Body of pancreas (tissue), 4 donors: ENCODE measurements around the gene CCDC83.

Experiments used
- CTCF ChIP-seq, 7 experiments: fragments of 450-650 bp in 4 of 7; fragments of 200-600 bp in 3 of 7; sonication (generic) in 3 of 7; IDR thresholded peaks; one replicate each; pipeline ENCODE4 v1.5.1; 2016 to 2019; ENCODE audit warnings: antibody characterized with exemption in 7 of 7
- POLR2A ChIP-seq, 3 donors: fragments of 450-650 bp; IDR thresholded peaks; one replicate each; pipeline ENCODE4 v1.6.1; 2016; ENCODE audit warnings: antibody characterized with exemption in 3 of 3, mild to moderate bottlenecking in 2 of 3

DNA sequence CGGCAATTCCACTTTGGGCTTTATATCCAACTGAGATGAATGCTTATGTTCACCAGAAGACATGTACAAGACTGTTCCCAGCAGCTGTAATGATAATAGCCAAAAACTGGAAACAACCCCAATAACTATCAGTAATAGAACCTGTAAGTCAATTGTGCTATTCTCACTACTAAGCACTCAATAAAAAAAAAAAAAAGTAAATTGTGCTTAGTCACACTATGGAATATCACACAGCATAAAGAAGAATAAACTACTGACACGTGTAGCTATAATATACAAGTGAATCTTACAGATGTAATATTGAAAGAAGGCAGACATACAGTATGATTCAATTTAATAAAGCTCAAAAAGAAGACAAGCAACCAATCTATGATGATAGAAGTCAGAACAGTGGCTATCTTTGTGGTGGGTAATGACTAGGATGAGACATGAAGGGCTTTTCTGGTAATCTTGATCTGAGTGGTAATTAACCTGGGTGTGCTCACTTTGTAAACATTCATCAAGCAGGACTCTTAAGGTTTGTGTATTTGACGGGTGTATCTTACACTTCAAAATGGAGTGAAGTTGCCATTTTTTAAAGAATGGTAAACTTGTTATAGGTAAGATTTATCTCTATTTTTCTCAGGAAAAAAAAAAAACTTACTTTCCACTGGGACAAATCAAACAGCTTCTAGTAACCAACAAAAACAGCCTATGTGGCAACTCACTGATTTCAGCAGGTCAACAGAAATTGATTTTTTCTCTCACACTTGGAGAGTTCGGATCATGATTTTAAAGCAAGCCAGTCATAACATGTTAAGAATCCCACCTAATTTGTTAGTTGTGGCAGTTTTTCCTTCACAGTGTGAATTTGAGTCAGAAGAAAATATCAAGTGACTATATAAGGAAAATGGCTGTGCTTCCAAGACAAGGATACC lies 84.2 kb downstream of the CCDC83 start:
- TF ChIP-seq POLR2A (IDR thresholded peaks at IDR 0.05) (no peak), CTCF (IDR thresholded peaks at IDR 0.05) (no peak)
